Umbilical cord (tissue), 2 donors: Measurements from ENCODE around the gene TRAF2. TPM values are rescaled to one million over a fixed set of nuclear protein-coding genes. Genes with fewer than 3 reads are reported as not detected.
"Not testable (repeated sequence)": the region's sequence is repeated elsewhere in the genome, so short reads cannot be mapped to it uniquely, and the experiment has no call there.

Source experiments
- DNase-seq: peaks from one replicate; pipeline ENCODE4 v3.0.0-alpha.2; 2015; ENCODE audit warnings: low spot score
- total RNA-seq: library from RNA; depleted of rRNA; stranded (reverse); fragments of >200 nt; gene quantifications from one replicate; pipeline ENCODE4 v1.2.3, GENCODE V29; 2014; ENCODE audit warnings: low replicate concordance; ENCODE audit not compliant: insufficient read depth

The TRAF2 gene
- total RNA-seq, 1 donor from 2014 or later = 5.1 TPM

DNA sequence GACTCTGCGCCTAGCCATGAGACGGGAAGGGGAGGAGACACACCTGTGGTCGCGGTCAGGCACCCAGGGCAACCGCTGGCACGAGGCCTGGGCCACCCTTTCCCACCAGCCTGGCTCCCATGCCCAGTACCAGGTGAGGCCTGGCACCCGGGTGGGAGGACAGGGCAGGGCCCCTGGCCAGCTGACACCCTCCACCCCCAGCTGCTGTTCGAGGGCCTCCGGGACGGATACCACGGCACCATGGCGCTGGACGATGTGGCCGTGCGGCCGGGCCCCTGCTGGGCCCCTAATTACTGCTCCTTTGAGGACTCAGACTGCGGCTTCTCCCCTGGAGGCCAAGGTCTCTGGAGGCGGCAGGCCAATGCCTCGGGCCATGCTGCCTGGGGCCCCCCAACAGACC, 29.1 kb upstream of the TRAF2 start:
- DNase-seq = no peak

DNA sequence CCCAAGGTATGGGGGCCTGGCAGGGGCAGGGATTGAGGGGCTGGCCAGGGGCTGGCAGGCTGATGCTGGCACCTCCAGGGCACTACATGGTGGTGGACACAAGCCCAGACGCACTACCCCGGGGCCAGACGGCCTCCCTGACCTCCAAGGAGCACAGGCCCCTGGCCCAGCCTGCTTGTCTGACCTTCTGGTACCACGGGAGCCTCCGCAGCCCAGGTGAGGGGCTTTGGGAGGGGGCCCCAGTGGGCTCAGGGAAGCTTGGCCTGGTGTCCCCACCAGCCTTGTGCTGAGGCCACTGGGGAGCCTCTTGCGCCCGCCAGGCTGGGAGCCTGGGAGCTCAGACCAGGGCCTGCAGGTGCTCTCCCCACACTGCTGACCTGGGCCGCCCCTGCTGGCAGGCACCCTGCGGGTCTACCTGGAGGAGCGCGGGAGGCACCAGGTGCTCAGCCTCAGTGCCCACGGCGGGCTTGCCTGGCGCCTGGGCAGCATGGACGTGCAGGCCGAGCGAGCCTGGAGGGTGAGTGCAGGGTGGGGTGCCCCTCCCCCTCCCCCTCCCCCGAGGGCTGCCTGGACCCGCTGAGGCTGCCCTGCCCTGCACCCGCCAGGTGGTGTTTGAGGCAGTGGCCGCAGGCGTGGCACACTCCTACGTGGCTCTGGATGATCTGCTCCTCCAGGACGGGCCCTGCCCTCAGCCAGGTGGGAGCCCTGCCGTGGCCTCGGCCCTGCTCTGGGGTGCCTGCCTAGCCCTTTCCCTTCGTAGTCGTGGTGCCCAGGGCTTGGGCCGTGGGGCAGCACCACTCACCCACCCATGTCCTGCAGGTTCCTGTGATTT, 28.5 kb upstream of the TRAF2 start:
- no peak for DNase-seq

DNA sequence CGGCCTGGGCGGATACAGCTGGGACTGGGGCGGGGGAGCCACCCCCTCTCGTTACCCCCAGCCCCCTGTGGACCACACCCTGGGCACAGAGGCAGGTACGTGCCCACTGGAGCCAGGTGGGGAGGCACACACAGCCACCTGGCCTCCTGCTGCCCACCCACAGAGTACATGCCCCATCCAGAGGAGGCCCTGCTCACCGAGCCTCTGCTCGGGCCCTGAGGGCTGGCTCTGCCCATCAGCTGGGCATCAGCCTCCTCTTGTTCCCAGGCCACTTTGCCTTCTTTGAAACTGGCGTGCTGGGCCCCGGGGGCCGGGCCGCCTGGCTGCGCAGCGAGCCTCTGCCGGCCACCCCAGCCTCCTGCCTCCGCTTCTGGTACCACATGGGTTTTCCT, 27.9 kb upstream of the TRAF2 start:
- DNase-seq = no peak

DNA sequence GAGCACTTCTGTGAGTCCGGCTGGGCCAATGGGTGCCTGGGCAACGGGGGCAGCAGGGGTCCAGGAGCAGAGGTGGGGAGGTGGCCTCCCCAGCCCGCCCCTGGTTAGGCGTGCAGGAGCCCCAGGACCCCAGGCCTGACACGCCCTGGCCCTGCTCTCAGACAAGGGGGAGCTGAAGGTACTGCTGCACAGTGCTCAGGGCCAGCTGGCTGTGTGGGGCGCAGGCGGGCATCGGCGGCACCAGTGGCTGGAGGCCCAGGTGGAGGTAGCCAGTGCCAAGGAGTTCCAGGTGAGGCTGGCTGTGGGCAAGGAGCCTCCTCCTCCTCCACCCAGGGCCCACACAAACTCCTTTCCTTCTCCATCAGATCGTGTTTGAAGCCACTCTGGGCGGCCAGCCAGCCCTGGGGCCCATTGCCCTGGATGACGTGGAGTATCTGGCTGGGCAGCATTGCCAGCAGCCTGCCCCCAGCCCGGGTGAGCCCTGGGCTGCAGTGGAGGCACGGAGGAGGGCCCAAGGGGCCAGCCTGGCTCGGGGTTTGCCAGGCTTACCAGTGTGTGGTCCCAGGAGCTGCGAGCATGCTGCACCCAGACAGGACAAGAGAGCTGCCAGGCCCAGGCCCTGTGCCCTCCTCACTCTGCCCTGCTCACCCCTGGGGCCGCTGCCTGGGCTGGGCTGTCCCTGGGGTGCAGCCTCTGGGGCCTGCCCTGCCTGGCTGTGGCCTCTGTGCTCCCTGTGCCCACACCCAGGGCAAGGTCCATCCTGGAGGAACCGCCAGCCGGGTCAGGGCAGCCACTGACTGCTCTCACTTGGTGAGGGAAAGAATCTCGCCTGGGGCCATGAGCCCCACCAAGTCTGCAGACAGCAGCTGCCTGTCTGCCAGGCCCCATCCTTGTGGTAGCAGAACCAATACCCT, 27.2 kb upstream of the TRAF2 start:
- DNase-seq = peak; percentile 57

DNA sequence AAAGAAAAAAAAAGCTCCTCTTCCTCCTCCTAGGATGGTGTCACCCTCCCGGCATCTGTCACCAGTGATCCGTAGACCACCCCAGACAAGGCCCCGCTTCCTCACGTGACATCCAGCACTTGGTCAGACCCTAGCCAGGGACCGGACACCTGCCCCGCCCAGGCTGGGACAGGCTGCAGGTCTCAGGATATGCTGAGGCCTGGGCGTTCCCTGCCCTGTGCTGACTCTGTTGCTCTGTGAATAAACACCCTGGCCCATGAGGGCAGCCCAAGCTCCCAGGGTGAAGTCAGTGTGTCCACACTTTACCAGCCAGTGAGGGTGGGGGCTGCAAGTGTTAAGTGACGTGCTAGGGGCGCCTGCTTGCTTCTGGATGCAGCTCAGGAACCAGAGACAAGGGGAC, 25.8 kb upstream of the TRAF2 start:
- DNase-seq = no peak

DNA sequence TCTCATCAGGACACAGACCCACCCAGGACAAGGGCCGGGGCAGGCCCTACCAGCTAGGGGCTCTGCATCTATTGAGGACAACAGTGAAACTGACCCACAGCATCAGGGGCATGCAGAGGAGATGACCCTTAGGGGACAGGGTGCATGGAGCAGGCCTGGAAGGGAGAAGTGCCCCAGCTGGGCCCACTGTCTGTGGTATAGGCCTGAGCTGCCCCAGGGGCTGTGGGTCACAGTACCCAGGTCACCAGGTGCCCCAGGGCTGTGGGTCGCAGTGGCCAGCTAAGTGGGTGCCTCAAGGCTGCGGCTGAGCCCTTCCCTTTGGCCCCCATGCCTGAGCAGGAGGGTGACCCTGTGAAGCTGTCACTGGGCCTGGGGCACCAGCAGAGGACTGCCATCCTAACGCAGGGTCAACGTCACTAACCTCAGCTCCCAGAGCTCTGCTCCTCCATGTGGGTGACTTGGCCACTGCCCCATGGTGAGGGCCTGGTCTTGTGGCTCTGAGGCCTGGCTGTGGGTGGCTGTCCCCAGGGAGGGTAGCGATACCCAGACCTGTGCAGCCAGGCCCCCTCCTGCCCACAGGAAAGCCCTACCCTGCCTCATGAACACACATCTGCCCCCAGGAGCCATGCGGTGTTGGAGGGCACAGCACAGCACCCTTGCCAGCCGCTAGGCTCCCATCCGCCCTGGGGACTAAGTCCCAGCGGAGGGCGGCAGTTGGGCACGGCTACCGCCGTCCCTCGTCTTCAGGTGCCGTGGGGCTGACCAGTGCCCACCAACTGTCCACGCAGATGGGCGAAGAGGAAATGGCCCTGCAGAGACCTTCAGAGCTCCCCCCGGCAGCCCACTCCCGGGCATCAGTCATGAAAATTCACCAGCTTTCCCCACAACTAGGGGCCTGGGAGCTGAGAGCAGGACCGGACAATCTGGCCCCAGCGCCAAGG, 25.1 kb upstream of the TRAF2 start:
- no peak for DNase-seq

DNA sequence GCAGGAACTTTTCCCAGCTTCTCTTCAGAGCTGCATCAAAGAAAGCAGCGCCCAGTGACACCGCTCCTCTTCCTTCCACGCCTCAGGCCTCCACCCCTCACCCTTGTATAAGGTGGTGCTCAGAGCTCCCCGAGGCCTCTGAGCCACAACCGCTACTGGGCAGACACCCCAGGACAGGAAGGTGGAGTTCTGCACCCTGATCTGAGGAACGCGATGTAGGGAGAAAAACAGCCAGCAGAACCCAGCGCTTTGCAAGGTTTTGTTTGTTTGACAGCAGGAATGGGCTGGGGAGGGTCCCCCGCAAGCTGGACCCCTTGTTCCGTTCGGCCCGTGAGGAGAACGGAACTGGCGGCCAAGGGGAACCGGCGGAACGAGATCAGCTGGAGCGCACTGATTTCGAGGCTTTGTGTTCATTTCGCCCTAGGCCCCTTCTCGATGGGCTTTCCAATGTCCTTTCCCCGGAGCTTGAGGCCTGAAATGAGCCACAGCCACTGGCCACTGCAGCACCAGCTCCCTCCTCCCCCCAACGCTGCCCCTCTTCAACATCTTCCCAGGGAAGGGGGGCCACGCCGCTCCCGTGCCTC, 24.4 kb upstream of the TRAF2 start:
- no peak for DNase-seq

DNA sequence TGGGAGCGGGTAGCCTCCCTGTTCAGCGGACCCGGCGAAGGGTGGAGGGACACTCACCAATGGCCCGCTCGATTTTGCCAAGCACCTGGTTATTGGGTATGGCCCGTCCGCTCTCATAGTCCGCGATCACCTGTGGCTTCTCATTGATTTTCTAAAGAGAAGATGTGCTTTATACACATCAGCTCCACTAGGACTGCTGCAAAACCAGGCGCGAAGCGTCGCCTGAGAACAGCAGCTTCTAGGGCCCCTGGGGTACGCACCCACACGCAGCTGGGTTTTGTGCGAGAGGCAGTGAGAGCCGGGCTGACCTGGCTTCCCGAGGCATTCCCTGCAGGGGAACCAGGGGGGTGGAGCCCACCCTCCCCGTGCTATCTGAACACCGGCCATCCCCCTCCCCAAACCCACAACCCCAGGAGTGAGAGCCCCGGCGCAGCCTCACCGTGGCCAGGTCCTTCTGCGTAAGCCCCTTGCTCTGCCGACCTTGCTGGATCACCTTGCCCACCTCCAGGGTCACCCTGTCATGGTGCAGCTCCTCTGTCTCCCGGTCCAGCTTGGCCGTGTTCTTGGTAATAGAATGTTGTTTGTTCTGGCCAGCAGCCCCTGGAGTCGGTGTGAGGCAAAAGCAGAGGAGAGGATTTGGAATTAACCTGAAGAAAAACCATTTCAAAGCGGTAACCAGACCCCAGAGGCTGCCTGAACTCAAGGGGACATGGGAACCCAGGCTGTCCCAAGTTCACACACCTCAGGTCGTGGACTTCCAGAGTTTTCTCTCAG, 23.3 kb upstream of the TRAF2 start:
- DNase-seq = no peak

DNA sequence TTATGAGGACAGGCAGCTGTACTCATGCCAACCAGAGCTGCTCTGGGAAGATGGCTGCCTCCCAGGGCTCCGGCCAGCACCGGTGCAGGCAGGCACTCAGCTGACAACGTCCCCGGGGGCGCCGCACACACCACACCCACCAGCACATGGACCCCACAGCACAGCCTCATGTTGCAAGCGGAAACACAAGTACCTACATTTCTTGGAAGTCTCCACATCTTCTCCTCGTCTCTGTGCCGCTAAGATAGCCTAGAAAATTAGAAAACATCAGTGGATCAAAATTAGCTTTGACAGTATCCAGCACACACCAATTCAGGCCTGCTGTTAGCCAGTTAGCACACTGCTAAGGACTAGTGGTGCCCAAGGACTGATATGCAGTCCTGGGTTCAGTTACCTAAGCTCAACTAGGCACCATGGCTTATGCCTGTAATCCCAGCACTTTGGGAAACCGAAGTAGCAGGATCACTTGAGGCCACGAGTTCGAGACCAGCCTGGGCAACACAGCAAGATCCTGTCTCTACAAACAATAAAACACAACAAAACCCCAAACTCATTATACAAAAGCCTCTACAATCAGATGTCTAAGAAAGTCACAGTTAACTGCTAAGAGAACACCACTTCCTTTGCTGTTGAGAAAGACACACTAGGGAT, 22.6 kb upstream of the TRAF2 start:
- DNase-seq = no peak

DNA sequence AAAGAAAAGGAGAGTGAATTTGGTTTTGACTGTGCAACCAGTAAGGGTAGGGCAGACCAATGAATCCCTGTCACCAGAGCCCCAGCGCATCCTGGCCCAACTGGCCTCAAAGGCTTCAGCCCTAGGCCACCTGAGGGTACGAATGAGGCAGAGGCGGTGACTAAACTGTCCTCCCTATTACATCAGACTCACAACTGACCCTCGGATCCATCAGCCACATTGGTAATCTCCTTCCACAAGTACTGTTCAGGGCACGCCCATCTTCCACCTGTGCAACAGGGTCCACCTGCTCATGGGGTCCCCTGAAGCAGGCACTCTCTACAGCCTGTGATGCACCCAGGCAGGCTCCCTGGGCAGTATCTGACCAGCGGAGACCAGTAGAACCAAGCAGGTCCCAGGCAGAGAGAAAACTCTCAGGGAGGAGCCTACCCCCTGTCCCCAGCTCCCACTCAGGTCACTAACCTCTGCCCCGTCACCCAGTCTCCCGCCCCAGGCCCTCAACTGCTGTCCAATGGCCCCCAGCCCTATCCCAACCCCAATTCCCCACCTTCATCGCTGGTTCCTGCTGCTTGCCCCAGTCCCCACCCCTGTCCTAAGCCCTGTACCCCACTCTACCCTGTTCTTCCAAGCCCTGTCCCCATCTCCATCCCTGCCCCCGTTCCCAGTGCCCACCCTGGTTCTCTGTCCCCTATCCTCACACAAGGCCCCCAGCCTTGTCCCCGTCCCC, 21.1 kb upstream of the TRAF2 start:
- no peak for DNase-seq

DNA sequence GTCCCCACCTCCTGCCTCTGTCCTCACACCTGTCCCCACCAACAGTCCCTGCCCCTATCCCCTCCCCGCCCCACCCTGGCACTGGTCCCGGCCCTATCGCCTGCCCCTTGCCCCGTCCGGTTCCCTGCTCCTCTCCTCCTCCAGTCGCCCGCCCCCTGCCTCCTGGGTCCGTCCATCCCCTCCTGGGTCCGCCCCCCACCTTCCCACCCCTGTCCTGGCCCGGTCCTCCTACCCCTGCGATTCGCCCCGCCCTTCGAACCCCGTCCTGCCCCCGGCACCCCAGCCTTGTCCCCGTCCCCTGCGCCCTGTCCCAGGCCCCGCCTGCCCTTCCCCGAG, 20.6 kb upstream of the TRAF2 start:
- DNase-seq = no peak

DNA sequence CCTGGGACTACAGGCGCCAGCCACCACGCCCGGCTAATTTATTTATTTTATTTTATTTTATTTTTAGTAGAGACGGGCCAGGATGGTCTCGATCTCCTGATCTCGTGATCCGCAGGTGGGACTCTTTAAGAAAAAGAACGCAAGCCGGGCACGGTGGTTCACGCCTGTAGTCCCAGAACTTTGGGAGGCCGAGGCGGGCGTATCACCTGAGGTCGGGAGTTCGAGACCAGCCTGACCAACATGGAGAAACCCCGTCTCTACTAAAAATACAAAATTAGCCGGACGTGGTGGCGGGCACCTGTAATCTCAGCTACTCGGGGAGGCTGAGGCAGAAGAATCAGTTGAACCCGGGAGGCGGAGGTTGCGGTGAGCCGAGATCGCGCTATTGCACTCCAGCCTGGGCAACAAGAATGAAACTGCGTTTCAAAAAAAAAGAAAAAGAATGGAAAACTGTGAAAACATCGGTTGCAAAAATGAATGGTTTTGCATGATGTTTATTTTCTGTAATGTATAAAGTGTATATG, 19.4 kb upstream of the TRAF2 start:
- DNase-seq = not testable (repeated sequence)

DNA sequence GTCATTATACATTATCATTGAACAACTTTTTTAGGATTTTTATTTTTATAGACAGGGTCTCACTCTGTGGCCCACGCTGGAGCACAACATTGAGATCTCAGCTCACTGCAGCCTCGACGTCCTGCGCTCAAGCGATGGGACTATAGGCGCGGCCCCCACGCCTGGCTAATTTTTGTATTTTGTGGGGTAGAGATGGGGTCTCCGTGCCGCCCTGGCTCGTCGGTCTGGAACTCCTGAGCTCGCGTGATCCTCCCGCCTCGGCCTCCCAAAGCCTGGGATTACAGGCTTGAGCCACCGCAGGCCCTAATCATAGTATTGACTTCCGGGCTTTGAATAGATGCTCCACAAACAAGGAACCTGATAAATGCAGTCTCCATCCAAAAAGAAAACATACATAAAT, 18.8 kb upstream of the TRAF2 start:
- no peak for DNase-seq

DNA sequence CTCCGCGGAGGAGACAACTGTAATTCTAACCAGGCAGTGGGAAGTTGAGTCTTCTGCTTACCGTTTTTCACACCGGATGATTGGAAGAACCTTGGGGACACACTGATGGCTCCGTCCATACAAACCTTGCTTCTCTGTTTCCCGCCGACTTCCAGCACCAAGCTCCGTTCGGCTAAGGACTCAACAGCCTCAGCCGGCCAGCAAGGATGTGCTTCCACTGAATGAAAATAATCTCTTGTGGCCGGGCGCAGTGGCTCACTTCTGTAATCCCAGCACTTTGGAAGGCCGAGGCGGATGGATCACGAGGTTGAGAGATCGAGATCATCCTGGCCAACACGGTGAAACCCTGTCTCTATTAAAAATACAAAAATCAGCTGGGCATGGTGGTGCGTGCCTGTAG, 18.4 kb upstream of the TRAF2 start:
- DNase-seq = no peak

DNA sequence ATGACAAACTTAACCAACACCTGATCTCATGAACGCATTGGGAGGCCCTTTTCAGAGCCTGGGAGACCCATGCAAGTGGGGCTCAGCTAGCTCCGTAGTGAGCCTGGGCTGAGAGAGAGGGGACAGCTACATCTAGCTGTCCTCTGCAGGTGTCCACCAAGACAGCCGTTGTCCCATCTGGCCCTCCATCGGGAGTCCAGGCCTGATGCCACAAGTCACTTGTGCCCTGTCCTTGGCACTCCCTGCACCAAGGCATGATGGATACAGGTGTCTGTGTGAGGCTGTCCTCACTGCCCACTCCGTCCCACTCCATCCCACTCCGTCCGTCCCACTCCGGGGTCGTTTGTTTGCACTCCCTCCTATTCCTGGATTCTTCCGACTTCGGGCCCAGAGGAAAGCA, 17.7 kb upstream of the TRAF2 start:
- no peak for DNase-seq

DNA sequence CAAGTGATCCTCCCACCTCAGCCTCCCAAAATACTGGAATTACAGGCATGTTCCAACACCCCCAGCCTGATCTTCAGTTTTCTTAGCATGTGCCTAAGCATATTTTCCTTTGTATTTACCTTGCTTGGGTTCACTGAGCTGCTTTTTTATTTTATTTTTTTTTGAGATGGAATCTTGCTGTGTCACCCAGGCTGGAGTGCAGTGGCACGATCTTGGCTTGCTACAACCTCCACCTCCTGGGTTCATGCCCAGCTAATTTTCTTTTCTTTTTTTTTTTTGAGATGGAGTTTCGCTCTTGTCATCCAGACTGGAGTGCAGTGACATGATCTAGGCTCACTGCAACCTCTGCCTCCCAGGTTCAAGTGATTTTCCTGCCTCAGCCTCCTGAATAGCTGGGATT, 16.7 kb upstream of the TRAF2 start:
- DNase-seq = not testable (repeated sequence)

DNA sequence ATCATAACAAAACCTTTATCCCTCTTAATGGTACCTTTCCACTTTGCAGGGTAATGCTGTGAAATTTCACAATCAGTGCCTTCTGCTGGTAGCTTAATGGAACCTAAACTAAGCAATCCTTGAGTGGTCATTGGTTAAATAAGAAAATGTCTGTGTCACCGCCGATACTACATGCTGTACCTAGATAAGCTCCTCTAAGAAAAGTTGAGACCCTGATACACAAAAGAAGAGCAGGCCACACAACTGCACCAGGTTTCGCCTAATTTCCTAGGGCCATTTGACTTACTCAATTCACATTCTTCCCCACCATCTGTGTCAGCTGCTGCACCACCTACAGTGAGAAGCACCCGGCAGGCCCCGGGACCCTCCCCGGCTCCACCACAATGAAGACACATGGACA, 11.2 kb upstream of the TRAF2 start:
- no peak for DNase-seq

DNA sequence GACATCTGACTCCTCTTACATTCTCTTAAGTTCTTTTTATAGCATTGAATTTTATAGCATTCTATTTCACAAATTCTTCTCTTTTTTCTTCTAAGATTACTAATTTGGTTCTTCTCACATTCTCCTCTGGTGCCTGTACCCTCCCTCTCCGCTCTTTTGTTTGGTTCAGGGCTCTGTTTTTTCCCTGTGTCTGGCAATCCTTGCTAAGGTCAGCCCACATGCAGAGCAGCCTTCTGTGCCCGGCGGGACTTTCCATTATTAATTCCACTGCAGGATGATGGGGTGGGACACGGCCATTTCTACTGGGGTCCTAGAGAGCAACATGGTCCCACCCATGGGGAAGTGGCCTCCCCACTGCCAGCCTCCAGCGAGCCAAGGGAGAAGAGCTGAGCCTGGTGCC, 9.8 kb upstream of the TRAF2 start:
- no peak for DNase-seq

DNA sequence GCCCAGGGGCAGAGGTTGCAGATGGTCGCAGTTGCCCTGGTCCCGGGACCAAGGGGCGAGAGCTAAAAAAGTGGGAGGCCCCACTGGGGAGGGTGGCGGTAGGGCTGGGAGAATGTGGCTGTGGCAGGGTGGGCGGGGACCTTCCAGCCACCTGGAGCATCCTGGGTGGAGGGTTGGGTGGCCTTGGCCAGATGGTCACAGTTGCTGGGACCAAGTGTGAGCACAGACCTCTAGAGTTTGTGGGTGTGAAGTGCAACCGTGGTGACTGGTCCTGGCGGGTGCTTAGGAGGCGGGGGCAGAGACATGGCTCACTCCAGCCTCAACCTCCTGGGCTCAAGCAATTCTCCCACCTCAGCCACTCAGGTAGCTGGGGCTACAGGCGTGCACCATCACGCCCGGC, 5.7 kb upstream of the TRAF2 start:
- DNase-seq = no peak
